Stimulated activated CD8-positive, alpha-beta memory T cell treated with anti-CD3 and anti-CD28 coated beads, Interleukin-4, amount 100 ng/mL, for 48 hours (primary cell): Measurements from ENCODE around the gene SOX2.

ENCODE experiments used
- DNase-seq: peaks from one replicate; pipeline ENCODE4 v3.0.0-alpha.2; 2020

The SOX2 gene

GRCh38 chr3:181705086-181705480 is 6.6 kb upstream of the SOX2 start:
- no peak for DNase-seq

GRCh38 chr3:181707980-181708379 is 3.7 kb upstream of the SOX2 start:
- no peak for DNase-seq

- peak; percentile 88 for DNase-seq
Measured at GRCh38 chr3:181709537-181710279, 2.0 kb upstream of the SOX2 start.

GRCh38 chr3:181710345-181711291 is 1.1 kb upstream of the SOX2 start:
- no peak for DNase-seq

- no peak for DNase-seq
Measured at GRCh38 chr3:181712226-181712552, 464 bp downstream of the SOX2 start.

- no peak for DNase-seq
Measured at GRCh38 chr3:181712553-181713279, 991 bp downstream of the SOX2 start.

- DNase-seq = no peak
Measured at GRCh38 chr3:181713280-181713647, 1.5 kb downstream of the SOX2 start.

- DNase-seq = no peak
Measured at GRCh38 chr3:181713676-181714612, 2.2 kb downstream of the SOX2 start.

GRCh38 chr3:181715571-181716340 is 4.0 kb downstream of the SOX2 start:
- no peak for DNase-seq

GRCh38 chr3:181716966-181717365 is 5.2 kb downstream of the SOX2 start:
- DNase-seq = no peak

- no peak for DNase-seq
Measured at GRCh38 chr3:181717549-181718171, 5.9 kb downstream of the SOX2 start.

- DNase-seq = no peak
Measured at GRCh38 chr3:181718369-181718768, 6.6 kb downstream of the SOX2 start.

- DNase-seq = no peak
Measured at GRCh38 chr3:181718987-181719911, 7.5 kb downstream of the SOX2 start.

- DNase-seq = no peak
Measured at GRCh38 chr3:181719991-181720680, 8.4 kb downstream of the SOX2 start.

- DNase-seq = no peak
Measured at GRCh38 chr3:181721046-181721875, 9.5 kb downstream of the SOX2 start.

GRCh38 chr3:181722156-181722555 is 10.4 kb downstream of the SOX2 start:
- no peak for DNase-seq

GRCh38 chr3:181722766-181723425 is 11.2 kb downstream of the SOX2 start:
- no peak for DNase-seq
